ENCODE results near the gene TNS3. TPM values are rescaled to one million over a fixed set of nuclear protein-coding genes. Genes with fewer than 3 reads are reported as not detected.
A peak's percentile ranks its signal among the peaks of the same experiment; 100 is the strongest.

TNS3 gene
- total and polyA plus RNA-seq, 10 of the 15 experiments (the other 5 are each of a cell fraction or from before 2014, with no cell fraction given) = 0.27 to 2.7 (median 0.79) TPM

GRCh38 chr7:47474937-47475879, 106.7 kb downstream of the TNS3 start (continued):
- TF ChIP-seq RELB (IDR thresholded peaks at IDR 0.05; ENCODE audit: low read depth) (no peak), MXI1 (IDR thresholded peaks at IDR 0.05; ENCODE audit: low read depth, low read length) (no peak), CBX3 (IDR thresholded peaks at IDR 0.05; ENCODE audit: borderline replicate concordance, low read depth) (no peak), RUNX3 (IDR thresholded peaks at IDR 0.05; ENCODE audit: low read length) (peak; percentile 81), SPI1 (IDR thresholded peaks at IDR 0.05; ENCODE audit: borderline replicate concordance, insufficient read depth, low read depth, low read length) (no peak), GABPA (IDR thresholded peaks at IDR 0.05; ENCODE audit: low read depth) (no peak), ESRRA (IDR thresholded peaks at IDR 0.05; ENCODE audit: low read length) (no peak), CHD4 (IDR thresholded peaks at IDR 0.05) (no peak), CTCF (IDR thresholded peaks at IDR 0.05 in 2 of 3, conservative IDR thresholded peaks at IDR 0.05 in 1 of 3; ENCODE audit: control insufficient read depth in 2 of 3, extremely low read depth in 1 of 3, insufficient read depth in 1 of 3, low read depth in 3 of 3, low read length in 3 of 3) (0 out of 6 replicates have a peak, but pooled peaks of 1 of the 3 experiments have one; percentile 1), SREBF2 (IDR thresholded peaks at IDR 0.05; ENCODE audit: low read length) (no peak), TCF12 (IDR thresholded peaks at IDR 0.05; ENCODE audit: low read depth, low read length) (peak; percentile 83), SMAD5 (IDR thresholded peaks at IDR 0.05; ENCODE audit: low read depth) (no peak), HDGF (IDR thresholded peaks at IDR 0.05) (0 out of 2 replicates have a peak, but pooled peaks have one; percentile 25), ATF2 (IDR thresholded peaks at IDR 0.05; ENCODE audit: low read length) (peak; percentile 50; the same call in 1 of the 2 replicates), ELK1 (IDR thresholded peaks at IDR 0.05; ENCODE audit: low read depth, low read length) (no peak), TARDBP (IDR thresholded peaks at IDR 0.05; ENCODE audit: borderline replicate concordance) (no peak), MEF2A (IDR thresholded peaks at IDR 0.05; ENCODE audit: insufficient read depth, low read depth, low read length) (peak; percentile 70), SIX5 (IDR thresholded peaks at IDR 0.05; ENCODE audit: low read depth, low read length, severe bottlenecking) (no peak), RAD21 (IDR thresholded peaks at IDR 0.05; ENCODE audit: insufficient read depth, low read depth, low read length) (0 out of 2 replicates have a peak, but pooled peaks have one; percentile 1), NBN (IDR thresholded peaks at IDR 0.05) (0 out of 2 replicates have a peak, but pooled peaks have one; percentile 14), SP1 (IDR thresholded peaks at IDR 0.05; ENCODE audit: low read depth, low read length) (no peak), EP300 (IDR thresholded peaks at IDR 0.05; ENCODE audit: borderline replicate concordance in 1 of 2, control insufficient read depth in 1 of 2, low read depth in 2 of 2, low read length in 2 of 2) (no peak), BMI1 (IDR thresholded peaks at IDR 0.05; ENCODE audit: borderline replicate concordance) (no peak), NFIC (IDR thresholded peaks at IDR 0.05; ENCODE audit: low read depth, low read length) (peak; percentile 22; the same call in 1 of the 2 replicates)

All from GM12878 (cell line).